Adrenal gland (tissue), 12 donors: Measurements from ENCODE around the gene DIAPH3. TPM values are rescaled to one million over a fixed set of nuclear protein-coding genes. Genes with fewer than 3 reads are reported as not detected.

Experiments
- DNase-seq, 7 donors: peaks; one replicate each; pipeline ENCODE4 v3.0.0-alpha.2; 2019 to 2020
- H3K27ac ChIP-seq, 5 donors: fragments of 200-600 bp; sonication (generic) in 4 of 5; 1 replicate in 3 of 5; 2 replicates in 2 of 5; pipeline versions ENCODE4 v1.5.1 to v1.8.0; 2016 to 2020; ENCODE audit warnings: mild to moderate bottlenecking in 1 of 5
- H3K27me3 ChIP-seq: fragments of 200-600 bp; 2 replicates; pipeline ENCODE4 v1.8.0; 2021
- H3K36me3 ChIP-seq, 2 donors: fragments of 200-600 bp; replicated peaks in 1 of 2; 1 replicate in 1 of 2; 2 replicates in 1 of 2; pipeline versions ENCODE4 v1.5.1 to v1.8.0; 2018 to 2022
- H3K4me1 ChIP-seq, 2 donors: fragments of 200-600 bp; replicated peaks in 1 of 2; 1 replicate in 1 of 2; 2 replicates in 1 of 2; pipeline versions ENCODE4 v1.5.1 to v1.8.0; 2018 to 2021
- H3K4me3 ChIP-seq, 4 donors: fragments of 200-600 bp; sonication (generic) in 3 of 4; one replicate each; pipeline ENCODE4 v1.5.1; 2016 to 2018
- H3K9me3 ChIP-seq, 3 donors: fragments of 200-600 bp; sonication (generic) in 1 of 3; replicated peaks in 1 of 3; 1 replicate in 2 of 3; 2 replicates in 1 of 3; pipeline versions ENCODE4 v1.5.1 to v1.8.0; 2016 to 2021
- POLR2A ChIP-seq, 2 donors: fragments of 450-650 bp; IDR thresholded peaks; one replicate each; pipeline ENCODE4 v1.6.1; 2017; ENCODE audit warnings: antibody characterized with exemption in 2 of 2, mild to moderate bottlenecking in 2 of 2, moderate library complexity in 1 of 2
- whole genome bisulfite sequencing, 4 donors: extraction: QIAGEN DNeasy Blood & Tissue Kit in 2 of 4; methylation state at CpG; one replicate each; pipeline versions ENCODE4 v1.1.5 to v1.1.7; 2013 to 2017; 5-methylcytosine and 5-hydroxymethylcytosine counted together
- intact Hi-C, 2 donors: fragments of 100-400 bp; cut with DNase I; formaldehyde crosslinking; loops; one replicate each; pipeline versions ENCODE4 v1.14.1 to v1.15.0; 2022 to 2023
- polyA plus RNA-seq, 3 donors: library from polyadenylated mRNA; stranded (reverse); fragments of 200-250 nt in 2 of 3; fragments of 350-450 nt in 1 of 3; fragmentation: Illumina TruSeq in 1 of 3; extraction: RNeasy Lipid Tissue Mini Kit (QIAGEN cat#74804) in 1 of 3; gene quantifications; one replicate each; pipeline ENCODE4 v1.2.3, GENCODE V29; 2013 to 2014
- total RNA-seq, 9 donors: library from RNA; depleted of rRNA in 4 of 9; stranded (reverse); fragments of >200 nt in 4 of 9; fragments of 120-200 nt in 1 of 9; fragmentation: NEBNext Ultra II Directional in 1 of 9; extraction: Animal tissue kit (Norgen Biotek cat#: 25700) in 1 of 9; gene quantifications; one replicate each; pipeline versions ENCODE4 v1.1.0 to v1.2.4, GENCODE V29; 2013 to 2023
- TF ChIP-seq, protein P1 (sequence below), 6 experiments: fragments of 450-650 bp in 4 of 6; fragments of 200-600 bp in 2 of 6; sonication (generic) in 1 of 6; IDR thresholded peaks; 1 replicate in 5 of 6; 2 replicates in 1 of 6; pipeline versions ENCODE4 v1.5.1 to v1.8.0; 2016 to 2021; ENCODE audit warnings: antibody characterized with exemption in 6 of 6, mild to moderate bottlenecking in 2 of 6, moderate library complexity in 1 of 6
- donor health status: healthy with polysubstance abuse.
- donor health status: Bipolar disorder and iron deficiency.
- donor health status: DM: yes; HTN: yes; CAD: no.
- donor health status: DM: no; HTN: no; CAD: no.
- donor health status: DM: no; HTN: no; CAD: no.
- donor health status: DM: yes; HTN: yes; CAD: no.

DIAPH3 gene
- total and polyA plus RNA-seq, 12 donors = 0.07 to 4.2 (median 0.42) TPM; not detected in 3

DNA sequence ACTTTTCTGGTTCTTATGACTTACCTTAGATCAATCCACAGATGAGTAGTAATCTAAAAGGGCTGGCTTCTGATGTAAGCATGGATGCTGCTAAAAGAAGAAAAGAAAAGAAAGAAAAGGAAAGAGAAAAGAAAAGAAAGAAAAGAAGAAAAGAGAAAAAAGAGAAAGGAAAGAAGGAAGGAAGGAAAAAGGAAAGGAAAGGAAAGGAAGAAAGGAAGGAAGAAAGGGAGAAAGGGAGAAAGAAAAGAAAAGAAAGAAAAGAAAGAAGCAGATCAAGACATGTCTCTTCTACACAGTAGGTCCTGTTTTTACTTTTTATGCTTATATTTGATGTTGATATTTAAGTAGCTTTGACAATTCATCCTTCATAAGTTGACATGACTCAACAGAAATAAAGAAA is 421.3 kb downstream of the DIAPH3 start:
- DNase-seq = no peak
- H3K4me3 ChIP-seq = no peak overlapping the region
- no peaks in the 10 kb centered on the region for H3K36me3 ChIP-seq
- H3K9me3 ChIP-seq = no peaks in the 10 kb centered on the region
- H3K27me3 ChIP-seq = no peaks in the 10 kb centered on the region
- no peak overlapping the region for H3K27ac ChIP-seq
- H3K4me1 ChIP-seq = no peaks in the 10 kb centered on the region
- intact Hi-C loops = no loop called here
- TF ChIP-seq POLR2A (IDR thresholded peaks at IDR 0.05) = no peak
- TF ChIP-seq, protein P1, sequence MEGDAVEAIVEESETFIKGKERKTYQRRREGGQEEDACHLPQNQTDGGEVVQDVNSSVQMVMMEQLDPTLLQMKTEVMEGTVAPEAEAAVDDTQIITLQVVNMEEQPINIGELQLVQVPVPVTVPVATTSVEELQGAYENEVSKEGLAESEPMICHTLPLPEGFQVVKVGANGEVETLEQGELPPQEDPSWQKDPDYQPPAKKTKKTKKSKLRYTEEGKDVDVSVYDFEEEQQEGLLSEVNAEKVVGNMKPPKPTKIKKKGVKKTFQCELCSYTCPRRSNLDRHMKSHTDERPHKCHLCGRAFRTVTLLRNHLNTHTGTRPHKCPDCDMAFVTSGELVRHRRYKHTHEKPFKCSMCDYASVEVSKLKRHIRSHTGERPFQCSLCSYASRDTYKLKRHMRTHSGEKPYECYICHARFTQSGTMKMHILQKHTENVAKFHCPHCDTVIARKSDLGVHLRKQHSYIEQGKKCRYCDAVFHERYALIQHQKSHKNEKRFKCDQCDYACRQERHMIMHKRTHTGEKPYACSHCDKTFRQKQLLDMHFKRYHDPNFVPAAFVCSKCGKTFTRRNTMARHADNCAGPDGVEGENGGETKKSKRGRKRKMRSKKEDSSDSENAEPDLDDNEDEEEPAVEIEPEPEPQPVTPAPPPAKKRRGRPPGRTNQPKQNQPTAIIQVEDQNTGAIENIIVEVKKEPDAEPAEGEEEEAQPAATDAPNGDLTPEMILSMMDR (IDR thresholded peaks at IDR 0.05) = no peak

DNA sequence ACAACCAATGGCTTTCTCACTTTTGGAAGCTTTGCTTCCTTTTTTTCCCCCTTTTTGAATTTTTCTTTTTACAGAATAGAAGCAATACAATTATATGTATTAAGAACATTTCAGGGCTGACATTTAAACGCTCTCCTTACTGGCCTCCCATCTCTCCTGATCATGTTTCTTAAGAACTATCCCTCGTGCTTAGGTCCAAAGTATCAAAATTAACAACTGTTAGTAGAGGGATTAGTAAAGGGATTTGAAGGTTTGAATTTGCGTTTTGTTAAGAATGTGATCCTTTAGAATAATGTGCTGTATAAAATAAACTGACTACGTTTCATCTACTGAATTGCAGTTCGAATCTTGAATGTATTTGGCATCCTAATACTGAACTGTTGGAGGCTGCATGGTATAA is 424.8 kb downstream of the DIAPH3 start:
- Histone ChIP-seq H3K4me1 (no peaks in the 10 kb centered on the region), H3K36me3 (no peaks in the 10 kb centered on the region), H3K9me3 (no peaks in the 10 kb centered on the region), H3K27me3 (no peaks in the 10 kb centered on the region), H3K4me3 (no peak overlapping the region), H3K27ac (no peak overlapping the region)
- no peak for DNase-seq
- TF ChIP-seq POLR2A (IDR thresholded peaks at IDR 0.05) = no peak
- TF ChIP-seq, protein P1 (IDR thresholded peaks at IDR 0.05) = no peak
- WGBS, 4 donors = 88 to 97% (median 91%) methylated on average over 5 of the region's 5 CpGs
- intact Hi-C loops = no loop called here

DNA sequence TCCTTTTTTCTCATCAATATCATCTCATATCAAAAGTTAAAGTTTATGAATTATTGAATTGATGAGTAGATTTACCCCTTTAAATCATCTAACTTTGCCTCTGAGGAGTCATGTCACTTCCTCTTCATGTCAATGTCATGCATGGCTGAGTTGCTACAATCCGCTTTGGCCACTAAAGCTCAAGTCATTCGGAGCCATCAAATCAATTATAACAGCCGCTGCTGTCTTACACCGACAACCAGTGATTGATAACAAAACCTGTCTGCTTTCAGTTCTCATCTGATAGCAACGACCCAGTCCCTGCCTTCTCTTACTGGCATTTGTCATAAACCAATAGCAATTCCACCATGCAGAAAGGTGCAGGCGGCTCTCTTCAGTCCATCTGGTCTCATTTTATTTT is 429.3 kb downstream of the DIAPH3 start:
- Histone ChIP-seq H3K9me3 (no peaks in the 10 kb centered on the region), H3K36me3 (no peaks in the 10 kb centered on the region), H3K27me3 (no peaks in the 10 kb centered on the region), H3K27ac (no peak overlapping the region), H3K4me3 (no peak overlapping the region), H3K4me1 (no peaks in the 10 kb centered on the region)
- intact Hi-C loops = no loop called here
- no peak for TF ChIP-seq POLR2A (IDR thresholded peaks at IDR 0.05)
- TF ChIP-seq, protein P1 (IDR thresholded peaks at IDR 0.05) = no peak
- no peak for DNase-seq
- 69 to 79% (median 71%) methylated on average over 6 of the region's 6 CpGs for WGBS, 4 donors

DNA sequence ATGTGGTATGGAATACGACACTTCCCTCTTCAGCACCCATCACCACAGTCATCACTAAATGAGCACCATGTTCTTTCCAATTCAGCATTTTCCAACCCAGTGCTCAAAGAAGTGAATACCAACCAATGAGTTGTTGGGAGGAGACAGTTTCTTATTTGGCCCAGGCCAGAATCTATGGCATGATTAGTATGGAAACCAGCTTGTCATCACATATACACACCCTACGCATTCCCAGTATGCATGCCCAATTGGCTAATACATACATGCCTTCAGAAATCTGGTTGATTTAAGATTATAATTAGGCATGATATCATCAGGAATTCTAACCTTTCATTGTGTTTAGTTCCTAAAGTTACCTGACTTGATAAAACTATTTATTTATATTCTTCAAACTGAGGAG is 430.0 kb downstream of the DIAPH3 start:
- WGBS, 4 donors = 90 to 99% (median 97%) methylated on average over 2 of the region's 2 CpGs
- Histone ChIP-seq H3K27ac (no peak overlapping the region), H3K4me3 (no peak overlapping the region), H3K36me3 (no peaks in the 10 kb centered on the region), H3K9me3 (no peaks in the 10 kb centered on the region), H3K4me1 (no peaks in the 10 kb centered on the region), H3K27me3 (no peaks in the 10 kb centered on the region)
- no peak for DNase-seq
- intact Hi-C loops = no loop called here
- TF ChIP-seq, protein P1 (IDR thresholded peaks at IDR 0.05) = no peak
- TF ChIP-seq POLR2A (IDR thresholded peaks at IDR 0.05) = no peak
